ENCODE data around the gene FERD3L.

Gene FERD3L

DNA sequence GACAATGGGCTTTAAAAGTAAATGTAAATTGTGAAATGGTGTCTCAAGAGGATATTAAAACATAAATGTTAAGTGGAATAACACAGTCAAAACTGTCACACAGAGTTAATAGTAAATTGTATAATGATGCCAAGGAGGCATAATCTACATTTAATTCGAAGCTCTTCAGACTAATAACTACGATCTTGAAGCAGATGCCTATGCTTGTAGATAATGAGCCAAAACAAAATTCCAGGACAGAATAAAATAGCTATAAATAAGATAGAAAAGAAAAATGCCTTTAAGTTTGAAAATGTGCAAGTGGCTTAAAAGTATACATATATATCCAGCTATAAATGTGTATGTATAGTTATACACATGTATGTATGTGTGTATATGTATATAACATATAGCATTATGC, 45.3 kb downstream of the FERD3L start:
- DNase-seq (ENCODE audit: low read depth in 2 of 2), result no peak

- no peak for DNase-seq (ENCODE audit: low read depth in 2 of 2)
Measured at GRCh38 chr7:19099194-19099593, 46.0 kb downstream of the FERD3L start.

DNA sequence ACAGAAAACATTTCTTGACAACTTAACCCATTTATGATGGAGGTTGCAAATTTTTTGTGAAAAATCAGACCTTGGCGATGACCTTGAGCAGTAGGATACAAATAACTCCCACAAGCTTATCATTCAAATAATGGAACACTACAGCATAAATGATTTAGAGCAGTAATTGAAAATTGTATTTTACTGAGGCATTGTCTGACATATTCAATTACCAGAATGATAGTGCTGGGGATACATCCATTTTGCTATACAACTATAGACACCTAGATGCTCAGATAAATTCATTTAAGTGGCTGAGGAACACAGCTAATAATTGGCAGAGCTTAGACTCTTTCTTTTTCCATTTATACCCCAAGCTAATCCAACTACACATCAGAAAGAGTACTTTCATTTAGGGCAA, 46.7 kb downstream of the FERD3L start:
- no peak for DNase-seq (ENCODE audit: low read depth in 2 of 2)

DNA sequence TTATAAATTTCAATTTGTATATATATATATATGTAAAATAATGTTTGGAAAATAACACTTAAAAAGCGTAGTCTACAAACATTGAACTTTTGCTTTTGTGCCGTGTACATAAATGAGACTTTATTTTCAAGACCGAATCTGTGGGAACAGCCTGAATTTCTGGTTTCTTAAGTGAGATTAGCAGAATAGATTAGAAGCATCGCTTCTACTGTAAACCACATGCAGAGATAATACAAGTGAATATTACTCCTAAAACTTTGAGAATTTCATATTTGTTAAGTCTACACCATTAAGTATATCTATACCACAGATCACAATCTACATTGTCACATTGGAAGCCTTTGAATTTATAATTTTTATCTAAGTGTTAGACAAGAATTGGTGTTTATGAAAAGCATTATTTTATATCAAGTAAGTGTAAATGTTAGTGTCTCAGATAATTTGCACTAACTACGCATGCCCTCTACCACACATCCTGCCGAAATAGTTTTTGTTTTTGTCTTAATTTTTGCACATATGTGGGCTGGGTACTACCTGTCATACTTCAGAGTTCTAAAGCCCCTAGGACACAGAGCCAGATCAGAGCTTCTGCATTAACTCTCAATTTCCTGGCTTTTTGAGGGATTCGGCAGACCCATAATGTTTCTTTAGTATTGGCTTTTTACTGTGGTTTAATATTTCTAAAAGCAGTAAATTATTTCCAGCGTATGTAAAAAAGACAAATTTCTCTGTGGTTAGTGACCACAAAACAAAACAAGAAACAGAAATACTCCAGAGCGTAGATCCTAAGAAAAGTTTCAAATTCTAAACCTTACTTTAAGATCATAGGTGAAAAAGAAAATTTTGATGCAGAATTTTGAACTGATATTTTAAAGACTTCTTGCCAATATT, 47.8 kb downstream of the FERD3L start:
- DNase-seq (ENCODE audit: low read depth in 2 of 2), result no peak

GRCh38 chr7:19095353-19095860, 49.8 kb downstream of the FERD3L start:
- no peak for DNase-seq (ENCODE audit: low read depth in 2 of 2)

All from stimulated activated CD8-positive, alpha-beta memory T cell treated with anti-CD3 and anti-CD28 coated beads, Interleukin-2, amount 100 ng/mL, for 48 hours (primary cell).